Tibial nerve (tissue), 4 donors: ENCODE results near the gene GPR137B. TPM values are rescaled to one million over a fixed set of nuclear protein-coding genes. Genes with fewer than 3 reads are reported as not detected.

Experiments
- DNase-seq, 2 donors: peaks; one replicate each; pipeline ENCODE4 v3.0.0-alpha.2; 2019; ENCODE audit warnings: low spot score in 2 of 2
- H3K27ac ChIP-seq, 4 donors: fragments of 200-600 bp; sonication (generic) in 3 of 4; one replicate each; pipeline ENCODE4 v1.5.1; 2017 to 2019; ENCODE audit warnings: mild to moderate bottlenecking in 1 of 4
- H3K27me3 ChIP-seq, 2 donors: fragments of 200-600 bp; sonication (generic) in 1 of 2; one replicate each; pipeline versions ENCODE4 v1.5.1 to v1.6.0; 2017 to 2019
- H3K36me3 ChIP-seq, 3 donors: fragments of 200-600 bp; sonication (generic); one replicate each; pipeline ENCODE4 v1.5.1; 2018 to 2019
- H3K4me1 ChIP-seq, 4 donors: fragments of 200-600 bp; sonication (generic) in 3 of 4; one replicate each; pipeline ENCODE4 v1.5.1; 2017 to 2019
- H3K4me3 ChIP-seq, 4 donors: fragments of 200-600 bp; sonication (generic) in 3 of 4; one replicate each; pipeline ENCODE4 v1.5.1; 2017 to 2019; ENCODE audit warnings: mild to moderate bottlenecking in 1 of 4, moderate library complexity in 1 of 4
- H3K9me3 ChIP-seq, 4 donors: fragments of 200-600 bp; sonication (generic) in 3 of 4; one replicate each; pipeline ENCODE4 v1.5.1; 2017 to 2019
- EP300 ChIP-seq, 2 donors: sonication (generic); formaldehyde crosslinking; IDR thresholded peaks; one replicate each; pipeline ENCODE4 v1.6.1; 2017; ENCODE audit warnings: antibody characterized with exemption in 2 of 2, mild to moderate bottlenecking in 1 of 2
- POLR2A ChIP-seq, 2 donors: fragments of 450-650 bp; IDR thresholded peaks; one replicate each; pipeline ENCODE4 v1.6.1; 2017; ENCODE audit warnings: antibody characterized with exemption in 2 of 2, mild to moderate bottlenecking in 2 of 2, moderate library complexity in 2 of 2
- WGBS, 2 donors: methylation state at CpG; one replicate each; pipeline ENCODE4 v1.1.5; 2018; 5-methylcytosine and 5-hydroxymethylcytosine counted together
- total RNA-seq, 4 donors: library from RNA; depleted of rRNA; stranded (reverse); fragments of >200 nt; gene quantifications; one replicate each; pipeline ENCODE4 v1.1.0, GENCODE V29; 2016
- TF ChIP-seq, protein P1 (sequence below), 5 experiments: fragments of 200-600 bp in 3 of 5; fragments of 450-650 bp in 2 of 5; sonication (generic) in 3 of 5; IDR thresholded peaks; one replicate each; pipeline ENCODE4 v1.5.1; 2016 to 2019; ENCODE audit warnings: antibody characterized with exemption in 5 of 5, mild to moderate bottlenecking in 3 of 5, moderate library complexity in 2 of 5

Gene GPR137B
- total RNA-seq, 4 donors from 2014 or later = 51.1 to 94.8 (median 74.0) TPM

DNA sequence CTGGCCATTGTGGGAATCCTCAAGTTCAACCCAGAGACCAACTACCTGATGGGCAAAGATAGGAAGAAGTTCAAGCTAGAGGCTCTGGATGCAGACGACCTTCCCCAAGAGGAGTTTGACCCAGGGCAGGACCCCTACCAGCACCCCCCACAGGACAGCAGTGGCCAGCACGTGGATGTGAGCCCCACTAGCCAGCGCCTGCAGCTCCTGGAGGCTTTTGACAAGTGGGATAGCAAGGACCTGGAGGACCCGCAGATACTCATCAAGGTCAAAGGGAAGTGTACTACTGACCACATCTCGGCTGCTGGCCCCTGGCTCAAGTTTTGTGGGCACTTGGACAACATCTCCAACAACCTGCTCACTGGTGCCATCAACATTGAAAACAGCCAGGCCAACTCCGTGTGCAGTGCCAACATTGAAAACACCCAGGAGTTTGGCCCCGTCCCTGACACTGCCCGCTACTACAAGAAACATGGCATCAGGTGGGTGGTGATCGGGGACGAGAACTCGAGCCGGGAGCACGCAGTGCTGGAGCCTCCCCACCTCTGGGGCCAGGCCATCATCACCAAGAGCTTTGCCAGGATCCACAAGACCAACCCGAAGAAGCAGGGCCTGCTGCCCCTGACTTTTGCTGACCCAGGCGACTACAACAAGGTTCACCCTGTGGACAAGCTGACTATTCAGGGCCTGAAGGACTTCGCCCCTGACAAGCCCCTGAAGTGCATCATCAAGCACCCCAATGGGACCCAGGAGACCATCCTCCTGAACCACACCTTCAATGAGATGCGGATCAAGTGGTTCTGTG lies 30.6 kb upstream of the GPR137B start:
- Histone ChIP-seq H3K9me3 (no peaks in the 10 kb centered on the region), H3K4me3 (no peak overlapping the region), H3K27ac (no peak overlapping the region), H3K36me3 (no peaks in the 10 kb centered on the region), H3K4me1 (peaks cover 0 to 7% (median 2%) of the 10 kb centered on the region in 4 donors), H3K27me3 (no peaks in the 10 kb centered on the region)
- TF ChIP-seq EP300 (IDR thresholded peaks at IDR 0.05) = no peak
- WGBS, 2 donors = 91 to 97% methylated on average over 8 to 13 of the region's 17 CpGs
- no peak for DNase-seq

DNA sequence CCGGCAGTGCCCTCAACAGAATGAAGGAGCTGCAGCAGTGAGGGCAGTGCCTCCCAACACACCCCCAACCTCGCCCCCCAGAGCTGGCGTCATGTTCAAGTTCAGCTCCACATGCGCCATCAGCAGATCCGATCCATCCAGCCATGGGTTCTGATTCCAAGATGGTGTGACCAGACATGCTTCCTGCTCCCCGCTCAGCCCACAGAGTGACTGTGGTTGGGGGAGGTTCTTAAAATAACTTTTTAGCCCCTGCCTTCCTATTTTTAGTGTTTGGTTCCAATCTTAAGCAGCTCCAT lies 30.1 kb upstream of the GPR137B start:
- Histone ChIP-seq H3K4me3 (no peak overlapping the region), H3K9me3 (no peaks in the 10 kb centered on the region), H3K27me3 (no peaks in the 10 kb centered on the region), H3K27ac (no peak overlapping the region), H3K36me3 (no peaks in the 10 kb centered on the region), H3K4me1 (peaks cover 0 to 7% (median 2%) of the 10 kb centered on the region in 4 donors)
- DNase-seq = no peak
- TF ChIP-seq, protein P1, sequence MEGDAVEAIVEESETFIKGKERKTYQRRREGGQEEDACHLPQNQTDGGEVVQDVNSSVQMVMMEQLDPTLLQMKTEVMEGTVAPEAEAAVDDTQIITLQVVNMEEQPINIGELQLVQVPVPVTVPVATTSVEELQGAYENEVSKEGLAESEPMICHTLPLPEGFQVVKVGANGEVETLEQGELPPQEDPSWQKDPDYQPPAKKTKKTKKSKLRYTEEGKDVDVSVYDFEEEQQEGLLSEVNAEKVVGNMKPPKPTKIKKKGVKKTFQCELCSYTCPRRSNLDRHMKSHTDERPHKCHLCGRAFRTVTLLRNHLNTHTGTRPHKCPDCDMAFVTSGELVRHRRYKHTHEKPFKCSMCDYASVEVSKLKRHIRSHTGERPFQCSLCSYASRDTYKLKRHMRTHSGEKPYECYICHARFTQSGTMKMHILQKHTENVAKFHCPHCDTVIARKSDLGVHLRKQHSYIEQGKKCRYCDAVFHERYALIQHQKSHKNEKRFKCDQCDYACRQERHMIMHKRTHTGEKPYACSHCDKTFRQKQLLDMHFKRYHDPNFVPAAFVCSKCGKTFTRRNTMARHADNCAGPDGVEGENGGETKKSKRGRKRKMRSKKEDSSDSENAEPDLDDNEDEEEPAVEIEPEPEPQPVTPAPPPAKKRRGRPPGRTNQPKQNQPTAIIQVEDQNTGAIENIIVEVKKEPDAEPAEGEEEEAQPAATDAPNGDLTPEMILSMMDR (IDR thresholded peaks at IDR 0.05) = no peak
- TF ChIP-seq EP300 (IDR thresholded peaks at IDR 0.05) (no peak), POLR2A (IDR thresholded peaks at IDR 0.05) (no peak)
- WGBS, 2 donors = 89 to 90% methylated on average over 6 of the region's 6 CpGs

DNA sequence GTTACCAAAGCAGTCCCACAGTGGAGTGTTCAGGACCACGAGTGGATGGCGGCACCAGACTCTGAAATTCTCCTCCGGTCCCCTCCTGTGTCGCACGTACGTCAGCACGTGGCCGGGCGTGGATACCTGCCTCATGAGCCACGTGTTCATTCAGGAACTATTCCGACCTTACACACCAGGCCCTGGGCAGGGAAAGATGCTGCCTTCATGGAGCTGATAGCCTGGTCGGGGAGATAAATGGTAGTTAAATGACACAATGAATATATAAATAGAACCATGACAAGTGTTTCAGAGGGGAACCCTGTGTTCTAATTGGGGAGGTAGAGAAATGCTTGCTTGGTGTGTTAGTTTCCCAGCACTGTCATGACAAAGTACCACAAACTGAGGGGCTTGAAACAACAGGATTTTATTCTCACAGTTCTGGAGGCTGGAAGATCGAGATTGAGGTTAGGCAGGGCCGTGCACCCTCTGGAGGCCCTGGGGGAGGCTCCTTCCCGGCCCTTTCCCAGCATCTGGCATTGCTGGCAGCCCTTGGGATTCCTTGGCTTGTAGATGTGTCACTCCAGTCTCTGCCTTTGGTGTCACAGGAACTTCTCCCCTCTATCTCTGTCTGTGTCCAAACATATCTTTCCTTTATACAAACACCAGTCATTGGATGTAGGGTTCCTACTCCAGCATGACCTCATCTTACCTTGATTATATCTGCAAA lies 28.9 kb upstream of the GPR137B start:
- Histone ChIP-seq H3K4me3 (no peak overlapping the region), H3K27ac (no peak overlapping the region), H3K4me1 (peaks cover 0 to 7% (median 2%) of the 10 kb centered on the region in 4 donors), H3K9me3 (no peaks in the 10 kb centered on the region), H3K27me3 (no peaks in the 10 kb centered on the region), H3K36me3 (no peaks in the 10 kb centered on the region)
- DNase-seq = no peak
- TF ChIP-seq, protein P1 (IDR thresholded peaks at IDR 0.05) = no peak
- no peak for TF ChIP-seq EP300 (IDR thresholded peaks at IDR 0.05)
- 74 to 82% methylated on average over 15 of the region's 15 CpGs for WGBS, 2 donors

DNA sequence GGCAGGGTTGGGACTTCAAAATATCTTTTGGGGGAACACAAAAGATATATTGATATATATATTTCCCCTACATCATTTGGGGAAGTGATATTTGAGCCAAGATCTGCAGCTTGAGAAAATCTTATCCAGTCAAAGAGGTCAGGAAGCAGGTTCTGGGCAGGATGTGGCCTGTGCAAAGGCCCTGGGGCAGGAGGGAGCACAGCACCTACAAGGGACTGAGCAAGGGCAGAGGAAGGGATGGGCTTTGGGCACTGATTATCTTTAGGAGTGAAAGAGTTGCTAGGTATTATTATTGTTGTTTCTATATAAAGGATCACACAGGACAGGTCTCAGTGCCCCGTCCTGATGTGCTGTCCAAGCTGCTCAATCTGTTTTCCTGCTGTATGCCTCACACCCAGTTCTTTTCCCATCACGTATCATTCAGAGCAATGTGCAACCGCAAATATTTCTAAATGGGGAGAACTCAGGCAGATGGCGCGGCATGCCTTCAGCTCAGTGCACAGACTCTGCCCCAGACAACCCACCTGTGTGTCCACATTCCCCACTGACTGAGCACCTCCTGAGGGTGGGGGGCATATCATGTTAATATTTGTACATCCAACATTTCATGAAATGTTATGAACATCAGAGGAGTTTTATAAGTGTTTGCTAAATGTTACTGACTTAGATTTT lies 28.1 kb upstream of the GPR137B start:
- Histone ChIP-seq H3K36me3 (no peaks in the 10 kb centered on the region), H3K4me1 (peaks cover 0 to 5% (median 1%) of the 10 kb centered on the region in 4 donors), H3K27me3 (no peaks in the 10 kb centered on the region), H3K4me3 (no peak overlapping the region), H3K9me3 (no peaks in the 10 kb centered on the region), H3K27ac (no peak overlapping the region)
- no peak for DNase-seq
- WGBS, 2 donors = 95 to 96% methylated on average over 5 of the region's 5 CpGs
- TF ChIP-seq, protein P1 (IDR thresholded peaks at IDR 0.05) = no peak
- TF ChIP-seq EP300 (IDR thresholded peaks at IDR 0.05) = no peak
- TF ChIP-seq POLR2A (IDR thresholded peaks at IDR 0.05) = no peak

DNA sequence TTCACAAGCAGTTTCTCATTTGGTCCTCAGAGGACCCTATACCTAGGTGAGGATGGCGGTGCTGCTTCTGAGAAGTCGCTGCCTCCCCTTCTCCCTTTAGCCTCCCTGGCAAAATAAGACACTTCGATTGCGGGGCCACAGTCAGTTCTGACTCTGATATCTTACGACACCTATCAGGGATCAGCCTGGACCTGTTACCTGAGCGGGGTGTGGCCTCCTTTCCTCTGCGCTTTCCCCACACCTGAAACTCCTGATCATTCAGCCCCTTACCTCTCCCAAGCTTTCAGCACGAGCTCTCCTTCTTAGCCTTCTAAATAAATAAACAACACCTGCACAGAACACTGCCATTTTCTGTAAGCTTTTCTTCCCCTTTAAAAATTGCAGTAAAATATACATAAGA lies 24.6 kb upstream of the GPR137B start:
- 88 to 89% methylated on average over 8 of the region's 8 CpGs for WGBS, 2 donors
- no peak overlapping the region for H3K4me3 ChIP-seq
- no peaks in the 10 kb centered on the region for H3K27me3 ChIP-seq
- DNase-seq = no peak
- H3K27ac ChIP-seq = no peak overlapping the region
- H3K9me3 ChIP-seq = no peaks in the 10 kb centered on the region
- TF ChIP-seq EP300 (IDR thresholded peaks at IDR 0.05) (no peak), POLR2A (IDR thresholded peaks at IDR 0.05) (no peak)
- TF ChIP-seq, protein P1 (IDR thresholded peaks at IDR 0.05) = no peak
- H3K4me1 ChIP-seq = no peaks in the 10 kb centered on the region
- H3K36me3 ChIP-seq = no peaks in the 10 kb centered on the region
